Osteocyte (in vitro differentiated cells): ENCODE results near the gene DCAF6. TPM values are rescaled to one million over a fixed set of nuclear protein-coding genes. Genes with fewer than 3 reads are reported as not detected.
A peak's percentile ranks its signal among the peaks of the same experiment; 100 is the strongest.

Source experiments
- DNase-seq: peaks from one replicate; pipeline ENCODE4 v3.0.0; 2021; ENCODE audit warnings: mixed read lengths; ENCODE audit not compliant: unreplicated experiment; ENCODE audit errors: extremely low spot score
- H3K27ac Mint-ChIP-seq: one replicate; pipeline ENCODE4 v1.8.0; 2021; ENCODE audit warnings: mild to moderate bottlenecking, mixed read lengths; ENCODE audit not compliant: unreplicated experiment
- H3K27me3 Mint-ChIP-seq: one replicate; pipeline ENCODE4 v1.8.0; 2021; ENCODE audit warnings: mixed read lengths; ENCODE audit not compliant: unreplicated experiment
- H3K36me3 Mint-ChIP-seq: one replicate; pipeline ENCODE4 v1.8.0; 2021; ENCODE audit warnings: mixed read lengths; ENCODE audit not compliant: unreplicated experiment
- H3K4me1 Mint-ChIP-seq: one replicate; pipeline ENCODE4 v1.8.0; 2021; ENCODE audit warnings: mixed read lengths; ENCODE audit not compliant: unreplicated experiment
- H3K4me3 Mint-ChIP-seq: one replicate; pipeline ENCODE4 v1.8.0; 2021; ENCODE audit warnings: mild to moderate bottlenecking, moderate library complexity, mixed read lengths; ENCODE audit not compliant: unreplicated experiment
- H3K9me3 Mint-ChIP-seq: one replicate; pipeline ENCODE4 v1.8.0; 2021; ENCODE audit warnings: mixed read lengths; ENCODE audit not compliant: unreplicated experiment
- CTCF ChIP-seq: fragments of 200-600 bp; sonication (generic); IDR thresholded peaks from 2 replicates; pipeline ENCODE4 v1.5.0; 2021; ENCODE audit warnings: antibody characterized with exemption, mild to moderate bottlenecking, moderate library complexity
- total RNA-seq: library from RNA; stranded (reverse); gene quantifications from 2 replicates; pipeline ENCODE4 v1.2.1, GENCODE V29; 2021

DCAF6 gene
- total RNA-seq, 1 donor from 2014 or later = 56.8 TPM

- H3K36me3 Mint-ChIP-seq = peaks cover 27% of the 10 kb centered on the region
- TF ChIP-seq CTCF = no peak
- no peak overlapping the region for H3K4me3 Mint-ChIP-seq
- no peaks in the 10 kb centered on the region for H3K9me3 Mint-ChIP-seq
- peaks cover 25% of the 10 kb centered on the region for H3K4me1 Mint-ChIP-seq
- no peaks in the 10 kb centered on the region for H3K27me3 Mint-ChIP-seq
- no peak for DNase-seq
- H3K27ac Mint-ChIP-seq = no peak overlapping the region
These were observed 14.1 kb downstream of the DCAF6 start for GRCh38 chr1:167950569-167950968.

- Mint-ChIP-seq H3K4me1 (peaks cover 1% of the 10 kb centered on the region), H3K4me3 (no peak overlapping the region), H3K27me3 (no peaks in the 10 kb centered on the region), H3K27ac (no peak overlapping the region), H3K36me3 (peaks cover 43% of the 10 kb centered on the region), H3K9me3 (peaks cover 9% of the 10 kb centered on the region)
- TF ChIP-seq CTCF = no peak
- DNase-seq = no peak
These were observed 19.4 kb downstream of the DCAF6 start for GRCh38 chr1:167955915-167956314.

GRCh38 chr1:167957710-167958109, 21.2 kb downstream of the DCAF6 start:
- H3K4me1 Mint-ChIP-seq = peaks cover 4% of the 10 kb centered on the region
- TF ChIP-seq CTCF = no peak
- H3K4me3 Mint-ChIP-seq = no peak overlapping the region
- peaks cover 9% of the 10 kb centered on the region for H3K9me3 Mint-ChIP-seq
- no peak overlapping the region for H3K27ac Mint-ChIP-seq
- no peaks in the 10 kb centered on the region for H3K27me3 Mint-ChIP-seq
- DNase-seq = no peak
- H3K36me3 Mint-ChIP-seq = peaks cover 43% of the 10 kb centered on the region

GRCh38 chr1:167964646-167965045, 28.2 kb downstream of the DCAF6 start:
- peaks cover 20% of the 10 kb centered on the region for H3K4me1 Mint-ChIP-seq
- DNase-seq = no peak
- no peak for TF ChIP-seq CTCF
- H3K9me3 Mint-ChIP-seq = peaks cover 17% of the 10 kb centered on the region
- peaks cover 36% of the 10 kb centered on the region for H3K36me3 Mint-ChIP-seq
- H3K4me3 Mint-ChIP-seq = no peak overlapping the region
- no peaks in the 10 kb centered on the region for H3K27me3 Mint-ChIP-seq
- H3K27ac Mint-ChIP-seq = no peak overlapping the region

GRCh38 chr1:167966050-167966449, 29.6 kb downstream of the DCAF6 start:
- no peak for TF ChIP-seq CTCF
- H3K27ac Mint-ChIP-seq = peak overlapping the region; percentile 3
- peaks cover 17% of the 10 kb centered on the region for H3K9me3 Mint-ChIP-seq
- H3K36me3 Mint-ChIP-seq = peaks cover 35% of the 10 kb centered on the region
- peaks cover 20% of the 10 kb centered on the region for H3K4me1 Mint-ChIP-seq
- no peaks in the 10 kb centered on the region for H3K27me3 Mint-ChIP-seq
- no peak for DNase-seq
- no peak overlapping the region for H3K4me3 Mint-ChIP-seq
